Left ventricle myocardium inferior (tissue), 1 donor: Measurements from ENCODE around the gene FXYD6. TPM values are rescaled to one million over a fixed set of nuclear protein-coding genes. Genes with fewer than 3 reads are reported as not detected.

ENCODE experiments used
- DNase-seq: peaks from one replicate; pipeline ENCODE4 v3.0.0-alpha.2; 2020
- H3K27ac ChIP-seq: fragments of 200-600 bp; replicated peaks from 2 replicates; pipeline ENCODE4 v1.8.0; 2021
- H3K27me3 ChIP-seq: fragments of 200-600 bp; 2 replicates; pipeline ENCODE4 v1.8.0; 2021; ENCODE audit warnings: low read depth
- H3K36me3 ChIP-seq: fragments of 200-600 bp; 2 replicates; pipeline ENCODE4 v1.8.0; 2021
- H3K4me1 ChIP-seq: fragments of 200-600 bp; 2 replicates; pipeline ENCODE4 v1.8.0; 2021
- H3K4me3 ChIP-seq: fragments of 200-600 bp; 2 replicates; pipeline ENCODE4 v1.8.0; 2021; ENCODE audit warnings: mild to moderate bottlenecking, moderate library complexity
- H3K9me3 ChIP-seq: fragments of 200-600 bp; replicated peaks from 2 replicates; pipeline ENCODE4 v1.8.0; 2021
- intact Hi-C: fragments of 100-400 bp; cut with micrococcal nuclease; formaldehyde crosslinking; loops from one replicate; pipeline ENCODE4 v1.11.0; 2022
- total RNA-seq: library from RNA; stranded (reverse); fragmentation: NEBNext Ultra II Directional; extraction: Animal tissue kit (Norgen Biotek cat#: 25700); gene quantifications from one replicate; pipeline ENCODE4 v1.2.1, GENCODE V29; 2021
- TF ChIP-seq, protein P1 (sequence below): fragments of 200-600 bp; IDR thresholded peaks from 2 replicates; pipeline ENCODE4 v1.8.0; 2021; ENCODE audit warnings: antibody characterized with exemption, mild to moderate bottlenecking, borderline replicate concordance
- donor health status: DM: no; HTN: yes; CAD: no; lungs with severe emphysema.

The FXYD6 gene
- total RNA-seq, 1 donor from 2014 or later, result 30.2 TPM

DNA sequence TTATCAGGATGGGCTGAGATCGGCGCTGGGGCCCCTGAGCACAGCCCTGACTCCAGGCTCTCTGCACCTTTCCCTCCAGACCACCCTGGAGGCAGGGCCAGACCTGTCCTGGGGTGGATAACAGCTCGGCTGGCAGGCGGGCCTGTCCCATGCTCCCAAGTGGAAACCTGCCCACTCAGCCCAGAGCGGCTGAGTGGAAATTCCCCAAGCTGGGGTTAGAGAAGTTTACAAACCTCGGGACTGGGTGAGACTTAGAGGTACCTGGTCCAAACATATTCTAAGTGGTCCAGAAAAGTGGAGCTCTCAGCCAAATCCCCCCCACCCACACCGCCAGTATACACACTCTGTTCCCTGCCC lies 47.1 kb downstream of the FXYD6 start:
- Histone ChIP-seq H3K27me3 (peaks cover 10% of the 10 kb centered on the region), H3K27ac (peak overlapping the region; percentile 56), H3K9me3 (no peaks in the 10 kb centered on the region), H3K36me3 (no peaks in the 10 kb centered on the region), H3K4me1 (peaks cover 65% of the 10 kb centered on the region), H3K4me3 (no peak overlapping the region)
- intact Hi-C loops, result no loop called here
- TF ChIP-seq, protein P1, sequence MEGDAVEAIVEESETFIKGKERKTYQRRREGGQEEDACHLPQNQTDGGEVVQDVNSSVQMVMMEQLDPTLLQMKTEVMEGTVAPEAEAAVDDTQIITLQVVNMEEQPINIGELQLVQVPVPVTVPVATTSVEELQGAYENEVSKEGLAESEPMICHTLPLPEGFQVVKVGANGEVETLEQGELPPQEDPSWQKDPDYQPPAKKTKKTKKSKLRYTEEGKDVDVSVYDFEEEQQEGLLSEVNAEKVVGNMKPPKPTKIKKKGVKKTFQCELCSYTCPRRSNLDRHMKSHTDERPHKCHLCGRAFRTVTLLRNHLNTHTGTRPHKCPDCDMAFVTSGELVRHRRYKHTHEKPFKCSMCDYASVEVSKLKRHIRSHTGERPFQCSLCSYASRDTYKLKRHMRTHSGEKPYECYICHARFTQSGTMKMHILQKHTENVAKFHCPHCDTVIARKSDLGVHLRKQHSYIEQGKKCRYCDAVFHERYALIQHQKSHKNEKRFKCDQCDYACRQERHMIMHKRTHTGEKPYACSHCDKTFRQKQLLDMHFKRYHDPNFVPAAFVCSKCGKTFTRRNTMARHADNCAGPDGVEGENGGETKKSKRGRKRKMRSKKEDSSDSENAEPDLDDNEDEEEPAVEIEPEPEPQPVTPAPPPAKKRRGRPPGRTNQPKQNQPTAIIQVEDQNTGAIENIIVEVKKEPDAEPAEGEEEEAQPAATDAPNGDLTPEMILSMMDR, result no peak
- DNase-seq, result no peak

DNA sequence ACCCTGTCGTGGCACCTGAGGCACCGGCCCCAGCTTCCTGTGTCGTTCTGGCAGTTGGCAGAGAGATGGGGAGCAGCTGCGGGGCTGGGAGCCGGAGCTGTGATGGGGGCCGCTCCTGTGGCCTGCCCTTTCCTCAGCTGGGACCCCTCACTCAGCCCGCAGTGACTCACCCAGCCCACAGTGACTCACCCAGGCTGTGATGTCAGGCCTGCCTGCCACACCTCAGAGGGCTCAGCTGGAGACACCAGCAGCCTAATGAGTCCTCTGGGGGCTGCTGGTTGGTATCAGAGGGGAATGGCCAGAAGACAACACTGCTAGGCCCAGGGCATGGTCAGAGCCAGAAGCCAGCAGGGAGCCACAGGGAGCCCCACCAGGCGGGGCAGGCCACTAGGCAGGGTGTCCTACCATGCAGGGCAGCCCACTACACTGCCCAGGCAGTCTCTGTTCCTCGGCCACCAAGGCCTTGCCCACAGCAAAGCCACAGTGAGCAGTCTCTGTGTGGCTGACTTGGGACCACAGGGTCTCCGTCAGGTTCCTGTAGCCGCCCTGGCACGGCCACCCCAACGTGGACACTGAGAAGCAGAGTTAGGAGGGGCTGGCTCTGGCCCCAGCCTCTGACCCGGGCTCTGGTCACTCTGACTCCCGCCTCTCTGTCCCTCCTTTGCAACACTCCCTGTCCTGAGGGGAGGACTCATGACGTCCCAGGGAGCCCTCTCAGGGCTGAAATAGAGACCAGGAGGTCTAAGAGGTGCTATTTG lies 47.7 kb downstream of the FXYD6 start:
- peaks cover 10% of the 10 kb centered on the region for H3K27me3 ChIP-seq
- H3K4me1 ChIP-seq, result peaks cover 69% of the 10 kb centered on the region
- no peak overlapping the region for H3K4me3 ChIP-seq
- DNase-seq, result peak; percentile 62
- peak overlapping the region; percentile 56 for H3K27ac ChIP-seq
- no peaks in the 10 kb centered on the region for H3K9me3 ChIP-seq
- no peaks in the 10 kb centered on the region for H3K36me3 ChIP-seq
- intact Hi-C loops, result no loop called here
- TF ChIP-seq, protein P1, result no peak

DNA sequence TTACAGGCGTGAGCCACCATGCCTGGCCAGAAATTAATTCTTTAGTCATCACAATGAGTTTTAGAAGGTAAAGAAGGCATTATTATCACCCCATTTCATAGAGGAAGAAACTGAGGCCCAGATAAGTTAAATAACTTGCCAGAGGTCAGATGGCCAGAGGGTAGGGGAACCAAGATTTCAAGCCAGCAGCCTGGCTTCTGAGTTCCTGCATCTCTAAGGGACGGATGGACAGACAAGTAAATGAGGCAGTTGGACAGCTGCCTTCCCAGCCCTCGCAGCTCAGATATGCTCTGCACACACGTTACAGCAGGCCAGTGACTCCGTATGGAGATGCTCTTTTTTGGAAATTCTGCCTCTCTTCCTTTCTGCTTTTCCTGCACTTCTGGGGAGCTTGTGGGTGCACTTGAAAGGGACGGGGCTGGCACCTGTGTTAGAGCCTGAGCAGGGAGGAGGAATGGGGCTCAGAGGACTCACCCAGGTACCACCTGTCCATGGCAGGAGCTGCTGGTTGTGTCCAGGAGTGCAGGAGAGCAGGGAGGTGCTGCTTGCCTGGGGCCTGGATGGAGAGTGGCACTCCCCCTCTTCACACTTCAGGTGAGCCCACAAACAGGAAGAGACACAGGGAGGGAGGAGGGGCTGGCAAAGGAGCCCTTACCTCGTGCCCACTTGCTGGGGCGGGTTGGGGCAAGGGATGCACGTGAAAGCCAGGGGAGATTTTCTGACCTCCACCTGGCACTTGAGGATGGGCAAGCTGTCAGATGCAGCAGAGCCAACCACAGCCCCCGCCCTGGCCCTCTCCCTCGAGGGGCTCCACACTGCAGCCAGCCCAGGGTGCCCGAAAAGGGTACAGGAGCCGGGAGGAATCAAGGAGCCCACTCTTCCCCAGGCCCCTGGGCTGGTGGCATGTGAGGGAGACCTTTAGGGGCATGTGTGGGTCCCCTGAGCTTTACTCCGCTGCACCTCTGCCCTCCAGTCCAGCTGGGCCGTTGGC lies 48.6 kb downstream of the FXYD6 start:
- no peaks in the 10 kb centered on the region for H3K9me3 ChIP-seq
- TF ChIP-seq, protein P1, result no peak
- no peaks in the 10 kb centered on the region for H3K36me3 ChIP-seq
- H3K27ac ChIP-seq, result peak overlapping the region; percentile 56
- no peak for DNase-seq
- peaks cover 71% of the 10 kb centered on the region for H3K4me1 ChIP-seq
- intact Hi-C loops, result no loop called here
- H3K4me3 ChIP-seq, result no peak overlapping the region
- peaks cover 10% of the 10 kb centered on the region for H3K27me3 ChIP-seq

DNA sequence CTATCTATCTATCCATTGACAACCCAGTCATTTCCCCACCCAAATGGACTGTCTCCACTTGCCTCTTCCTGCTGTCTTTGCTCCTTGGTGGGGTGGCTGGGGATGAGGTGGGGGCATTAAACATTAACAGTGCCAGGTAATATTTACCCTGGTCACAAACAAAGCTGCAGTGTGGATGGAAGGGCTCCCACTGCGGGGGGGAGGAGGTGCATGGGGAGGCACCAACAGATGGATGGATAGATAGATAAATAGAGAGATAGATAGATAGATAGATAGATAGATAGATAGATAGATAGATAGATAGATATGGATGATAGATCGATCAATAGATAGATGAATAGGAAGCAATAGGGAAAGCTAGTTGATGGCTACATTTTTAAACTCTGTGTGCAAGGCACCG lies 49.6 kb downstream of the FXYD6 start:
- DNase-seq, result no peak
- intact Hi-C loops, result no loop called here
- peaks cover 14% of the 10 kb centered on the region for H3K27me3 ChIP-seq
- no peak overlapping the region for H3K27ac ChIP-seq
- H3K9me3 ChIP-seq, result no peaks in the 10 kb centered on the region
- H3K4me1 ChIP-seq, result peaks cover 74% of the 10 kb centered on the region
- no peak overlapping the region for H3K4me3 ChIP-seq
- no peaks in the 10 kb centered on the region for H3K36me3 ChIP-seq
- TF ChIP-seq, protein P1, result no peak

DNA sequence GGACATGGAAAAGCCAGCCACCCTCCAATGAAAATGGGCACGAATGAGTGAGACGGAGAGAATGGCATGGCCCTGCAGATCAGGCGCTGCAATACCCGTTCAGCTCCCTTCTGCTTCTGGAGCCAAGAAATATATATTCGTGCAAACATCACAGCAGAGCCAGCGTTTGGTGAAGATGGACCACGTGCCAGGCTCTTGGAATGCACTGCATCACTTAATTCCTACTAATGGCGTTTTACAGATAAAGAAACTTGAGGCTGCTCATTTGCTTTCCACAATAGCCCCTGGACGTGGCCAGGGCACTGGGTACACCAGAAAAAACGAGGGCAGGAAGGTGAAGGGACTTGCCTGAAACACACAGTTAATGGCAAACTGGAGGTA lies 50.3 kb downstream of the FXYD6 start:
- Histone ChIP-seq H3K4me3 (no peak overlapping the region), H3K4me1 (peaks cover 67% of the 10 kb centered on the region), H3K27me3 (peaks cover 14% of the 10 kb centered on the region), H3K27ac (no peak overlapping the region), H3K9me3 (no peaks in the 10 kb centered on the region), H3K36me3 (no peaks in the 10 kb centered on the region)
- TF ChIP-seq, protein P1, result no peak
- DNase-seq, result no peak
- intact Hi-C loops, result no loop called here
